Measurements from ENCODE around the gene SDHC. TPM values are rescaled to one million over a fixed set of nuclear protein-coding genes. Genes with fewer than 3 reads are reported as not detected.
A peak's percentile ranks its signal among the peaks of the same experiment; 100 is the strongest.

Gene SDHC
- 42.8 and 47.0 TPM in 2 replicates for total RNA-seq

DNA sequence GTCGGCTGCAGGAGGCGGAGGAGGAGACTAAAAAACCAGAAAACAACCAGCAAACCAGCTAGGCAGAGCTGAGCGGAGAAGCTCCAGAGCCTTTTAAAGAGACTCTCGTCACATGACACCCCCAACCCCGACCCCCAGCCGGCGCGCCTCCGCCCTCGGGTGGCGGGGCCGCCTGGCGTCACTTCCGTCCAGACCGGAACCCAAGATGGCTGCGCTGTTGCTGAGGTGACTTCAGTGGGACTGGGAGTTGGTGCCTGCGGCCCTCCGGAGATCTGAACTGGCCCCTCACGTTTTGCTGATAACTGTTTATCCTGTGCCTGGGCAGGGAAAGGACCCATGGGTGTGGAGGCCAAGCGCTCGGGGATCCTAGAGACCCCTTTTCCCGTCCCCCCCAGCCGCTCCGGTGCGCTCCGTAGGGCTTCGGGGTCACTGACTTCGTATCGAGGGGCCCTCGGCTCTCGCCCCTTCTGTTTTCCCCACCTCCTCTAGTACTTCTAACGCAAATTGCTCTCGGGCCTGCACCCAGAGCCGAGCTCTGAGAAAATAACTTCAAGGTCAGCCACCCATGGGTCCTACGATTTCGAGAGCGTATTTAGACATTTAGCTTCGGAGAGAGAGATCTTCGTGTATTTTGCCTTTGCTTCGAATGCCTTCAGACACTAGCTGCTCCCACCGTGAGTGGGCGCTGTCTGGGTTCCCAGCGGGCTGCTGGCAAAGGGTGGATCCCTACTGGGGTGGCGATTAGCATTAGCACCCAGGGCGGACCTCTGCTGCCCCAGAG, at the start of gene SDHC:
TSS of gene SDHC (plus strand) at position 181 of the 781 bp plus-strand sequence. CDS start at position 206, 25 bp downstream.
- TF ChIP-seq, protein P1, sequence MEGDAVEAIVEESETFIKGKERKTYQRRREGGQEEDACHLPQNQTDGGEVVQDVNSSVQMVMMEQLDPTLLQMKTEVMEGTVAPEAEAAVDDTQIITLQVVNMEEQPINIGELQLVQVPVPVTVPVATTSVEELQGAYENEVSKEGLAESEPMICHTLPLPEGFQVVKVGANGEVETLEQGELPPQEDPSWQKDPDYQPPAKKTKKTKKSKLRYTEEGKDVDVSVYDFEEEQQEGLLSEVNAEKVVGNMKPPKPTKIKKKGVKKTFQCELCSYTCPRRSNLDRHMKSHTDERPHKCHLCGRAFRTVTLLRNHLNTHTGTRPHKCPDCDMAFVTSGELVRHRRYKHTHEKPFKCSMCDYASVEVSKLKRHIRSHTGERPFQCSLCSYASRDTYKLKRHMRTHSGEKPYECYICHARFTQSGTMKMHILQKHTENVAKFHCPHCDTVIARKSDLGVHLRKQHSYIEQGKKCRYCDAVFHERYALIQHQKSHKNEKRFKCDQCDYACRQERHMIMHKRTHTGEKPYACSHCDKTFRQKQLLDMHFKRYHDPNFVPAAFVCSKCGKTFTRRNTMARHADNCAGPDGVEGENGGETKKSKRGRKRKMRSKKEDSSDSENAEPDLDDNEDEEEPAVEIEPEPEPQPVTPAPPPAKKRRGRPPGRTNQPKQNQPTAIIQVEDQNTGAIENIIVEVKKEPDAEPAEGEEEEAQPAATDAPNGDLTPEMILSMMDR (IDR thresholded peaks at IDR 0.05; ENCODE audit: insufficient read depth, low read length, poor library complexity, severe bottlenecking): peak; percentile 70
- Histone ChIP-seq H3K36me3 (ENCODE audit: control insufficient read depth, insufficient read depth, low read length) (no peaks in the 10 kb centered on the region), H3K27me3 (ENCODE audit: control insufficient read depth, insufficient read depth, low read length) (no peaks in the 10 kb centered on the region), H3K4me3 (ENCODE audit: low read depth, low read length) (peak within 1 kb of the TSS; percentile 72)
- peak; percentile 62 for DNase-seq (ENCODE audit: low read depth)

DNA sequence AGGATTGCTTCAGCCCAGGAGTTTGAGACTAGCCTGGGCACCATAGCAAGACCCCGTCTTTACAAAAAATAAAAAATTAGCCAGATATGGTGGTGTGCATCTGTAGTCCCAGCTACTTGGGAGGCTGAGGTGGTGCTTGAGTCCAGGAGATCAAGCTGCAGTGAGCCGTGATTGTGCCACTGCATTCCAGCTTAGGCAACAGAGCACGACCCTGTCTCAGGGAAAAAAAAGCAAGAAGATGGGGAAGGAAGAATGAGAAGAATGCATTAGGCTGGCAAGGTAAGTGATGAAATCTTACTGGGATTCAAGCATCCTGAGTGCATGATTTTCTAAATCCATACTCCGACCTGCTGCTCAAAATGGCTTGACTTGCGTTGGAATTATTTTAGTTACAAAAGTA, 48.9 kb upstream of the SDHC start:
- TF ChIP-seq, protein P1 (IDR thresholded peaks at IDR 0.05; ENCODE audit: insufficient read depth, low read length, poor library complexity, severe bottlenecking): no peak
- DNase-seq (ENCODE audit: low read depth): no peak
- Histone ChIP-seq H3K4me3 (ENCODE audit: low read depth, low read length) (no peak overlapping the region), H3K36me3 (ENCODE audit: control insufficient read depth, insufficient read depth, low read length) (no peaks in the 10 kb centered on the region), H3K27me3 (ENCODE audit: control insufficient read depth, insufficient read depth, low read length) (peaks cover 16% of the 10 kb centered on the region)

- H3K4me3 ChIP-seq (ENCODE audit: low read depth, low read length): no peak overlapping the region
- H3K27me3 ChIP-seq (ENCODE audit: control insufficient read depth, insufficient read depth, low read length): peaks cover 7% of the 10 kb centered on the region
- H3K36me3 ChIP-seq (ENCODE audit: control insufficient read depth, insufficient read depth, low read length): no peaks in the 10 kb centered on the region
- TF ChIP-seq, protein P1 (IDR thresholded peaks at IDR 0.05; ENCODE audit: insufficient read depth, low read length, poor library complexity, severe bottlenecking): no peak
- no peak for DNase-seq (ENCODE audit: low read depth)
Observed at GRCh38 chr1:161266202-161266601, 48.0 kb upstream of the SDHC start.

GRCh38 chr1:161266836-161267235, 47.3 kb upstream of the SDHC start:
- TF ChIP-seq, protein P1 (IDR thresholded peaks at IDR 0.05; ENCODE audit: insufficient read depth, low read length, poor library complexity, severe bottlenecking): no peak
- DNase-seq (ENCODE audit: low read depth): no peak
- H3K27me3 ChIP-seq (ENCODE audit: control insufficient read depth, insufficient read depth, low read length): peaks cover under 1% of the 10 kb centered on the region

DNA sequence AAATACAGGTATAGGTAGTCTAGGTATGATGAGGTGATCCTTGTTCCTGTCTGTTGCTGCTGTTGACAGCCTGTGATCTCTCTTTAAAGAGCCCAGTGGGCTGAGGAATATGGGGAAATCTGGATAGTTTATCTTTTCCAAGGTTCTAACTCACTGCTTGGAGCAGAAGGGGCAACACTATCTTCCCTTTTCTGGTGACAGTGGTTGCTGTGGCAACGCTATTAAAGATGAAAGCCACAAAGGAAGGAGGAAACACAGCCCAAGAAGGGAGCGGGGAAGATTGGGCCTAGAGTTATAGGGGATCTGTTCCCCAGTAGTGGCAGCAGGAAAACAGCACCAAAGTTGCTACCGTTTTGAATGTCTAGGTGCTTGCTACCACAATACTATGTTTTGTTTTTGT, 46.9 kb upstream of the SDHC start:
- TF ChIP-seq, protein P1 (IDR thresholded peaks at IDR 0.05; ENCODE audit: insufficient read depth, low read length, poor library complexity, severe bottlenecking): no peak
- no peaks in the 10 kb centered on the region for H3K36me3 ChIP-seq (ENCODE audit: control insufficient read depth, insufficient read depth, low read length)
- DNase-seq (ENCODE audit: low read depth): no peak
- no peaks in the 10 kb centered on the region for H3K27me3 ChIP-seq (ENCODE audit: control insufficient read depth, insufficient read depth, low read length)
- no peak overlapping the region for H3K4me3 ChIP-seq (ENCODE audit: low read depth, low read length)

More at GRCh38 chr1:161266836-161267235, 47.3 kb upstream of the SDHC start:
- no peaks in the 10 kb centered on the region for H3K36me3 ChIP-seq (ENCODE audit: control insufficient read depth, insufficient read depth, low read length)
- no peak overlapping the region for H3K4me3 ChIP-seq (ENCODE audit: low read depth, low read length)

All from kidney epithelial cell (primary cell).